ENCODE results near the gene CACNA2D3. TPM values are rescaled to one million over a fixed set of nuclear protein-coding genes. Genes with fewer than 3 reads are reported as not detected.

The CACNA2D3 gene
- total RNA-seq, 1 donor from 2014 or later = not detected

- Histone ChIP-seq H3K9me3 (ENCODE audit: low read depth) (no peaks in the 10 kb centered on the region), H4K20me1 (ENCODE audit: low read depth) (no peaks in the 10 kb centered on the region), H3K27me3 (no peaks in the 10 kb centered on the region), H3K9ac (no peak overlapping the region), H2AFZ (replicated peaks) (no peak overlapping the region), H3K4me3 (no peak overlapping the region), H3F3A (ENCODE audit: low read depth) (no peaks in the 10 kb centered on the region), H3K27ac (no peak overlapping the region), H3K4me2 (no peak overlapping the region), H3K79me2 (ENCODE audit: low read depth) (no peaks in the 10 kb centered on the region), H3K4me1 (no peaks in the 10 kb centered on the region), H3K36me3 (no peaks in the 10 kb centered on the region)
- TF ChIP-seq, protein P1, sequence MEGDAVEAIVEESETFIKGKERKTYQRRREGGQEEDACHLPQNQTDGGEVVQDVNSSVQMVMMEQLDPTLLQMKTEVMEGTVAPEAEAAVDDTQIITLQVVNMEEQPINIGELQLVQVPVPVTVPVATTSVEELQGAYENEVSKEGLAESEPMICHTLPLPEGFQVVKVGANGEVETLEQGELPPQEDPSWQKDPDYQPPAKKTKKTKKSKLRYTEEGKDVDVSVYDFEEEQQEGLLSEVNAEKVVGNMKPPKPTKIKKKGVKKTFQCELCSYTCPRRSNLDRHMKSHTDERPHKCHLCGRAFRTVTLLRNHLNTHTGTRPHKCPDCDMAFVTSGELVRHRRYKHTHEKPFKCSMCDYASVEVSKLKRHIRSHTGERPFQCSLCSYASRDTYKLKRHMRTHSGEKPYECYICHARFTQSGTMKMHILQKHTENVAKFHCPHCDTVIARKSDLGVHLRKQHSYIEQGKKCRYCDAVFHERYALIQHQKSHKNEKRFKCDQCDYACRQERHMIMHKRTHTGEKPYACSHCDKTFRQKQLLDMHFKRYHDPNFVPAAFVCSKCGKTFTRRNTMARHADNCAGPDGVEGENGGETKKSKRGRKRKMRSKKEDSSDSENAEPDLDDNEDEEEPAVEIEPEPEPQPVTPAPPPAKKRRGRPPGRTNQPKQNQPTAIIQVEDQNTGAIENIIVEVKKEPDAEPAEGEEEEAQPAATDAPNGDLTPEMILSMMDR (IDR thresholded peaks at IDR 0.05) = no peak
- no peak for TF ChIP-seq EZH2 (IDR thresholded peaks at IDR 0.05)
- TF ChIP-seq EZH2phosphoT487 (IDR thresholded peaks at IDR 0.05) = no peak
- no peak overlapping the region for H3K27ac Mint-ChIP-seq
- no peaks in the 10 kb centered on the region for H3K27me3 Mint-ChIP-seq (ENCODE audit: insufficient read depth, low read depth)
- H3K4me3 Mint-ChIP-seq = no peak overlapping the region
- H3K36me3 Mint-ChIP-seq = no peaks in the 10 kb centered on the region
- no peak for DNase-seq (ENCODE audit: low spot score)
- H3K9me3 Mint-ChIP-seq = peaks cover 3% of the 10 kb centered on the region
- no peaks in the 10 kb centered on the region for H3K4me1 Mint-ChIP-seq
Measured at GRCh38 chr3:54393150-54393549, 270.8 kb downstream of the CACNA2D3 start.

DNA sequence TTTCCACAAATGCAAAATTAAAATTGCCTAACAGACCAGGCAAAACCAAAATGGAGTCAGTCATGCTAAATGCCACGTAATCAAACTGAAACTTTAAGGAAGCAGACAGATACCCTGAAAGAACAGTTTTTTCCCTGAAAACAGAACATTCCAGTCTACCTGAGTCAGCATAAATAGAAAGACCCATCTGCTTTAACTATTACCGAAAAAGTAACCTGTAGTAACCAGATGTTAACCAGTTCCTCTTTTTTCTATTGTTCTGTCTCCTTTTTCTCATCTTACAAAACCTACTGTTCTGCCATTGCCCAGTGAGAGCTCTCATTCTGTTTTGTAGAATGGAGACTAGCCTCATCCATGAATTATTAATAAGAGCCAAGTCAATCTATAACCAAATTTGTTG, 286.0 kb downstream of the CACNA2D3 start:
- no peak for DNase-seq (ENCODE audit: low spot score)
- no peak overlapping the region for H3K9ac ChIP-seq
- Mint-ChIP-seq H3K27me3 (ENCODE audit: insufficient read depth, low read depth) (no peaks in the 10 kb centered on the region), H3K9me3 (no peaks in the 10 kb centered on the region), H3K36me3 (no peaks in the 10 kb centered on the region), H3K27ac (no peak overlapping the region), H3K4me1 (peaks cover 4% of the 10 kb centered on the region), H3K4me3 (no peak overlapping the region)
- no peak overlapping the region for H3K4me2 ChIP-seq
- H3K27ac ChIP-seq = no peak overlapping the region
- H3K27me3 ChIP-seq = no peaks in the 10 kb centered on the region
- H3K9me3 ChIP-seq (ENCODE audit: low read depth) = no peaks in the 10 kb centered on the region
- no peak overlapping the region for H2AFZ ChIP-seq (replicated peaks)
- H3K36me3 ChIP-seq = no peaks in the 10 kb centered on the region
- no peak overlapping the region for H3K4me3 ChIP-seq
- no peaks in the 10 kb centered on the region for H3K4me1 ChIP-seq
- H3F3A ChIP-seq (ENCODE audit: low read depth) = no peaks in the 10 kb centered on the region
- no peak for TF ChIP-seq EZH2phosphoT487 (IDR thresholded peaks at IDR 0.05)
- TF ChIP-seq, protein P1 (IDR thresholded peaks at IDR 0.05) = no peak
- TF ChIP-seq EZH2 (IDR thresholded peaks at IDR 0.05) = no peak
- H3K79me2 ChIP-seq (ENCODE audit: low read depth) = no peaks in the 10 kb centered on the region
- H4K20me1 ChIP-seq (ENCODE audit: low read depth) = no peaks in the 10 kb centered on the region

GRCh38 chr3:54421943-54422342, 299.6 kb downstream of the CACNA2D3 start:
- Histone ChIP-seq H3F3A (ENCODE audit: low read depth) (no peaks in the 10 kb centered on the region), H3K9ac (no peak overlapping the region), H3K36me3 (no peaks in the 10 kb centered on the region), H3K27me3 (no peaks in the 10 kb centered on the region), H3K4me3 (no peak overlapping the region), H3K4me1 (peaks cover 16% of the 10 kb centered on the region), H2AFZ (replicated peaks) (no peak overlapping the region), H3K9me3 (ENCODE audit: low read depth) (no peaks in the 10 kb centered on the region), H4K20me1 (ENCODE audit: low read depth) (no peaks in the 10 kb centered on the region), H3K79me2 (ENCODE audit: low read depth) (no peaks in the 10 kb centered on the region), H3K4me2 (peak overlapping the region; percentile 13), H3K27ac (no peak overlapping the region)
- Mint-ChIP-seq H3K36me3 (no peaks in the 10 kb centered on the region), H3K27ac (no peak overlapping the region), H3K9me3 (no peaks in the 10 kb centered on the region), H3K27me3 (ENCODE audit: insufficient read depth, low read depth) (peaks cover 5% of the 10 kb centered on the region), H3K4me3 (no peak overlapping the region), H3K4me1 (peaks cover 13% of the 10 kb centered on the region)
- TF ChIP-seq, protein P1 (IDR thresholded peaks at IDR 0.05) = no peak
- no peak for DNase-seq (ENCODE audit: low spot score)
